BJ (cell line): ENCODE results near the gene SARM1. TPM values are rescaled to one million over a fixed set of nuclear protein-coding genes. Genes with fewer than 3 reads are reported as not detected.

Experiments
- CTCF ChIA-PET: fragments of 350-600 bp; formaldehyde crosslinking; extraction: SDS; loops from one replicate; lab custom pipeline; 2021; ENCODE audit warnings: antibody characterized with exemption, inconsistent platforms; lab: Yijun Ruan, JAX
- POLR2A ChIA-PET: fragments of 300-600 bp; sonication (Branson Sonifier 250); formaldehyde crosslinking; extraction: SDS; loops from one replicate; lab custom pipeline; 2021; ENCODE audit warnings: antibody characterized with exemption; lab: Charles Lee
- DNase-seq: peaks from one replicate; pipeline ENCODE4 v3.0.0-alpha.2; 2011; ENCODE audit warnings: low read depth
- H3K27me3 ChIP-seq: 2 replicates; pipeline ENCODE4 v1.6.0; 2011; ENCODE audit warnings: low read length; ENCODE audit not compliant: control insufficient read depth, insufficient read depth
- H3K36me3 ChIP-seq: 2 replicates; pipeline ENCODE4 v1.5.1; 2011; ENCODE audit warnings: low read length; ENCODE audit not compliant: control insufficient read depth, insufficient read depth
- H3K4me3 ChIP-seq: 2 replicates; pipeline ENCODE4 v1.5.1; 2011; ENCODE audit warnings: low read depth, mild to moderate bottlenecking, control low read depth, low read length
- CTCF ChIP-seq: IDR thresholded peaks from 2 replicates; pipeline ENCODE4 v1.5.1; 2011; ENCODE audit warnings: low read depth, mild to moderate bottlenecking, control low read depth, inconsistent platforms, low read length, moderate library complexity; ENCODE audit not compliant: insufficient read depth
- polyA plus RNA-seq: library from polyadenylated mRNA; depleted of rRNA; stranded (reverse); fragments of >200 nt; gene quantifications from 2 replicates; pipeline ENCODE4 v1.2.3, GENCODE V29; 2011

The SARM1 gene
- polyA plus RNA-seq, 1 experiment = 13.4 TPM

DNA sequence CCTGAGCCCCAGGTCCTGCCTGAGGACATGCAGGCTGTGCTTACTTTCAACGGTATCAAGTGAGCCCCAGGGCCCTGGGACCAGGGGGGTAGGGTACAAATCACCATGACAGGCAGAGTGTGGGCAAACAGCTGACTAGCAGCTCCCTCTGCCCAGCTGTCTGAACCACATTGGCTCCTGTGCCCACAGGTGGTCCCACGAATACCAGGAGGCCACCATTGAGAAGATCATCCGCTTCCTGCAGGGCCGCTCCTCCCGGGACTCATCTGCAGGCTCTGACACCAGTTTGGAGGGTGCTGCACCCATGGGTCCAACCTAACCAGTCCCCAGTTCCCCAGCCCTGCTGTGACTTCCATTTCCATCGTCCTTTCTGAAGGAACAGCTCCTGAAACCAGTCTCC is 24.5 kb downstream of the SARM1 start:
- Histone ChIP-seq H3K4me3 (no peak overlapping the region), H3K36me3 (peaks cover 8% of the 10 kb centered on the region), H3K27me3 (no peaks in the 10 kb centered on the region)
- ChIA-PET CTCF (no interaction called here), POLR2A (no interaction called here)
- TF ChIP-seq CTCF = no peak
- DNase-seq = no peak

DNA sequence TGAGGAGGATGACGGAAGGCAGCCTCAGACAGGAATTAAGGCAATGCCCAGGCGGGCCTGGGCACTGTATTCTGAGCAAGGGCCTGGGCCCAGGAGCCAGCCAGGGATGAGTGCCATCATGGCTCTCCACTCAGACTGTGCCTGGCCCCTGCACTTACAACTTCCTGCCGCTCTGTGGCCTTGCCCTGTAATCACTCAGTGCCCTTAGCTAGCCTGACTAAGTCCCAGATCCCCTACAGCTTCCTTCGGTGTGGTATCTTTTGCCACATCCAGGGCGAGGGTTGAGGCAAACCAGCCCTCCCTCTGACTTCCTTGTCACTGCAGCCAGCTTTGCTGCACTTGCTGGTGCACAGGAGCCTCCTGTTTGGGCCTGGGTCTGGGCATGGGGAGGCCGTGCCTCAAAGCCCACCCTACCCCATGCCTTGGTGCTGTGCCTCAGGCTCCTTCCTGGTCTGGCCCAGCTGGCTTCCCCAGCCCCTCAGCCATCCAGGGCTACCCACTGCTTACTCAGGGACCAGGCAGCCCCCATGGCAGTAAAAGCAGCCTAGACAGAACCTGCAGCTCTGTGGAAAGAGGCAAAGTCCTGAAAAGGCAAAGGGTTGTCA is 25.2 kb downstream of the SARM1 start:
- ChIA-PET CTCF (interaction anchor here (1.4 kb wide), 1 partner anchor 20 kb away, joined by 4 read pairs; no protein-coding TSS in a partner anchor), POLR2A (no interaction called here)
- Histone ChIP-seq H3K4me3 (no peak overlapping the region), H3K27me3 (no peaks in the 10 kb centered on the region), H3K36me3 (peaks cover 8% of the 10 kb centered on the region)
- TF ChIP-seq CTCF = no peak
- no peak for DNase-seq

- Histone ChIP-seq H3K36me3 (peaks cover 10% of the 10 kb centered on the region), H3K4me3 (no peak overlapping the region), H3K27me3 (no peaks in the 10 kb centered on the region)
- TF ChIP-seq CTCF = no peak
- ChIA-PET CTCF (interaction anchor here (1.4 kb wide), 1 partner anchor 20 kb away, joined by 4 read pairs; no protein-coding TSS in a partner anchor), POLR2A (no interaction called here)
- DNase-seq = no peak
Measured at GRCh38 chr17:28397275-28397674, 25.8 kb downstream of the SARM1 start.

DNA sequence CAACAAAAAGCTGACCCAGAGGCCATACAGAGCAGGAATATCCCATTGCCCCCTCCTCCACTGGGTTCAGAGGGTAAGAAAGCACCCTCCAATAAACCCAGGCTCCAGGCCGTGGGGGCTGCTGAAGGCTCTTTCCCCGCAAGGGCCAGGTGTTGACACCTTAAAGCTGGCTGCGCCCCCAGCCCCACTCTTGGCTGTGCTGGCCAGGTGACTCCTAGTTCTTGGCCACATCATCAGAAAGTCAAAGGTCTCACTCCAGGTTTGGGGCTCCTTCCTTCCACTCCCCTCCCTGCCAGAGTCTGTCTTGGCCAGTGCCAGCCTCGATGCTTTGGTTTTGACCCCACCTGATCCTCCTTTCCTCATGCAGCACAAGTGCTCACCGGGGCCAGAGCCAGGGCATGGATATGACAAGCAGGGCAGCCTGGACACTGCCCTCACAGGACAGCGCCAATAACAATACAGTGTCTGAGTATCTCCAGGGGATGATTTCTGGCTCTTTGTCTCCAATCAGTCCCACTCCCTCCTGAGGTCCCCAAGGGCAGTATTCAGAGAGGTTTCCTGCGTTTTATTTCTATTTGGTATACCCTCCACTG is 26.3 kb downstream of the SARM1 start:
- no peak overlapping the region for H3K4me3 ChIP-seq
- H3K27me3 ChIP-seq = no peaks in the 10 kb centered on the region
- CTCF ChIA-PET = interaction anchor here (1.4 kb wide), 1 partner anchor 19 kb away, joined by 4 read pairs; no protein-coding TSS in a partner anchor
- H3K36me3 ChIP-seq = peaks cover 9% of the 10 kb centered on the region
- no peak for TF ChIP-seq CTCF
- no peak for DNase-seq
- POLR2A ChIA-PET = no interaction called here

DNA sequence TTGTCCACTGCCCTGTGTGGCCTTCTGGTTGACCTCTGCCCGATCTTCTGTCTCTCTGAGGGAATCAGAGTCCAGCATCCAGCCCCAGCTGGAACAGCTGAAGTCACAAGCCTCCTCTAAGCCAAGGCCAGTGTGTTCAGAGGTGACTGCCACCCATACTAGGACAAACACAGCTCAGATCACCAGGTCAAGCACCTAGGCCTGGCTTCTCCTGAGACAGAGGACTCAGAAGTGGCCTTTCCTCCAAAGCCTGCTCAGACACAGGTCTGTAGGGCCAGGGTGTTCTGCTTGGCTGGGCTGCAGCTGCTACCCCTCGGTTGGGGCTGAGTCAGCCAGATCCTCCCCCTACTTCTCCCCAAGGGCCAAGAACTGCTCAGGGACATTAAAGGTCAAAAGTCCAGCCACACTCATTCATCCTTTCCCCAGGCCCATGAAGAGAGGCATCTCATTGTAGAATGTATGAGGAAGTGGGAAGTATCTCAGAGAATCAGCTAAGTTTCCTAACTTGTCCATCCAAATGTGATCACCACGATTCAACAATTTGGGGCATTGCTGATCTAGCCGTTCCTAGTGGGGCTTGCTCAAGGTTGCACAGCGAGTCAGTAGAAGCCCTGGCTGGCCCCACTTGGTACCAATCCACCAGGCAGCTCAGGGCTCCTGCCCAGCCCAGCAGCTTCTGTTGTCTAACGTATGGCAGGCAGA is 26.9 kb downstream of the SARM1 start:
- no peak for DNase-seq
- Histone ChIP-seq H3K36me3 (peaks cover 9% of the 10 kb centered on the region), H3K4me3 (no peak overlapping the region), H3K27me3 (no peaks in the 10 kb centered on the region)
- CTCF ChIA-PET = interaction anchor here (1.3 kb wide), 1 partner anchor 18 kb away, joined by 3 read pairs; no protein-coding TSS in a partner anchor
- no peak for TF ChIP-seq CTCF
- POLR2A ChIA-PET = interaction anchor here (0.5 kb wide), 1 partner anchor 47 kb away, joined by 19 read pairs; no protein-coding TSS in a partner anchor
